ENCODE data around the gene DCUN1D4.

The DCUN1D4 gene

DNA sequence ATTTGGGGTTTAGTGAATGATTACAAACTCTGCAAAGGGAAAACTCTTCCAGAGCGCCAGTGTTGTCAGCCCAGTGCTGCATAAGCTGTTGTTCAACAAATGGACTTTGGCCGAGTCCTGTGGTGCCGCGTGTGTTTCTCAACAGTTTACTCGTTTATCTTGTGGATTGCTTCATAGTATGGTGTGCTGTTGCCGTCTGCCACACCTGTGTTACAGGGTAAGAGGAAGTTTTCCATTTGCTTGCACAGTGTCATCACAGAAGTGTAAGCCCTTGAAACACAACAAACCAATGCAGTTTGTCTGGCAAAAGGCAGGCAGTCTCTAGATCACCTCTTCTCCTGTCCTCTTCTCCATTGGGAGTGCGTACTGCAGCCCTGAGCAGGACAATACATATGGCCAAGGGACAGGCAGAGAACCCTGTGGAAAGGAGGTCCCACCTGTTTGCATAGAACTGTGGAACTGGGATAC lies 66.3 kb downstream of the DCUN1D4 start:
- no peaks in the 10 kb centered on the region for H3K4me1 ChIP-seq
- H3K9me3 ChIP-seq (ENCODE audit: control insufficient read depth, low read length) = no peaks in the 10 kb centered on the region
- H3K9ac ChIP-seq = no peak overlapping the region
- no peak overlapping the region for H3K4me2 ChIP-seq (ENCODE audit: low read length)
- no peaks in the 10 kb centered on the region for H3K79me2 ChIP-seq
- no peak overlapping the region for H2AFZ ChIP-seq
- H3K27ac ChIP-seq = no peak overlapping the region
- no peak overlapping the region for H3K4me3 ChIP-seq (ENCODE audit: low read depth, low read length)
- H3K36me3 ChIP-seq (ENCODE audit: control insufficient read depth, insufficient read depth, low read length) = no peaks in the 10 kb centered on the region
- no peaks in the 10 kb centered on the region for H3K27me3 ChIP-seq (ENCODE audit: control insufficient read depth, insufficient read depth, low read length)
- TF ChIP-seq, protein P1, sequence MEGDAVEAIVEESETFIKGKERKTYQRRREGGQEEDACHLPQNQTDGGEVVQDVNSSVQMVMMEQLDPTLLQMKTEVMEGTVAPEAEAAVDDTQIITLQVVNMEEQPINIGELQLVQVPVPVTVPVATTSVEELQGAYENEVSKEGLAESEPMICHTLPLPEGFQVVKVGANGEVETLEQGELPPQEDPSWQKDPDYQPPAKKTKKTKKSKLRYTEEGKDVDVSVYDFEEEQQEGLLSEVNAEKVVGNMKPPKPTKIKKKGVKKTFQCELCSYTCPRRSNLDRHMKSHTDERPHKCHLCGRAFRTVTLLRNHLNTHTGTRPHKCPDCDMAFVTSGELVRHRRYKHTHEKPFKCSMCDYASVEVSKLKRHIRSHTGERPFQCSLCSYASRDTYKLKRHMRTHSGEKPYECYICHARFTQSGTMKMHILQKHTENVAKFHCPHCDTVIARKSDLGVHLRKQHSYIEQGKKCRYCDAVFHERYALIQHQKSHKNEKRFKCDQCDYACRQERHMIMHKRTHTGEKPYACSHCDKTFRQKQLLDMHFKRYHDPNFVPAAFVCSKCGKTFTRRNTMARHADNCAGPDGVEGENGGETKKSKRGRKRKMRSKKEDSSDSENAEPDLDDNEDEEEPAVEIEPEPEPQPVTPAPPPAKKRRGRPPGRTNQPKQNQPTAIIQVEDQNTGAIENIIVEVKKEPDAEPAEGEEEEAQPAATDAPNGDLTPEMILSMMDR (IDR thresholded peaks at IDR 0.05) = no peak

DNA sequence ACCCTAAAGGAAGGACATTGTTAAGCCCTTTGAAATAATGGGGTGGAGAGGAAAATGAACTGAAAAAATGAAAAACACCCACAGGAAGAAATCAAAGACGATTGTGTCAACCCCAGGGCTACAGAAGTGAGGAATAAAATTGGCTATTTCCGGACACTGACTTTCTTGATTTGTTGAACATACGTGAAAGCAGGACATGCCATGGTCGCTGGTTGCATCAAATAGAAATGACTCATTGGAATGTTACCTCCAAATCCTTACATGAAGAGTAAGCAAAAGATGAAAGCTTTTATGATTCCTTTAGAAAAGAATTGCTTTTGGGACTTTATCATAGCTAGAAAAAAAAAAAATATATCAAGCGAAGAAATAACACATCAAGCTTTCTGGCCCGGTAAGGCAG lies 75.3 kb downstream of the DCUN1D4 start:
- Histone ChIP-seq H3K9me3 (ENCODE audit: control insufficient read depth, low read length) (no peaks in the 10 kb centered on the region), H2AFZ (no peak overlapping the region), H3K79me2 (no peaks in the 10 kb centered on the region), H3K36me3 (ENCODE audit: control insufficient read depth, insufficient read depth, low read length) (no peaks in the 10 kb centered on the region), H3K4me2 (ENCODE audit: low read length) (no peak overlapping the region), H3K4me3 (ENCODE audit: low read depth, low read length) (no peak overlapping the region), H3K27ac (no peak overlapping the region), H3K4me1 (no peaks in the 10 kb centered on the region), H3K9ac (no peak overlapping the region), H3K27me3 (ENCODE audit: control insufficient read depth, insufficient read depth, low read length) (no peaks in the 10 kb centered on the region)
- TF ChIP-seq, protein P1 (IDR thresholded peaks at IDR 0.05) = no peak

DNA sequence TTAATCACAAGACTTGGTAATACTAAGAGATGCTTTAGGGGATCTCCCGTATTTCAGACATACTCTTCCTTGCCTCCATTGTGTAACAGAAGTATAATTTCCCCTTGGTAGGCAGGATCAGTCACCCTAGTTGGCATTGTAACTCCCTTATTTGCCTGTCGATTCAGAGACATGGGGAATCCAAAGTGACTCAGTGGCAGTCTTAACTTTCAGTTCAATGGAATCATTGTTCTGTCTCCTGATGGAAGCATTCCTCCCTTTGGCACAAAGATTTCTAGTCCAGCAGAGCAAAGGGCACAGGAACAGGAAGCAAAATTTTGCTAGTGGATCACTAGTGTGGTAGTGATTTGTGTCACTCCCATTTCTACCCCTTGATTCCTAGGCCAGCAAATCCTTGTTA lies 80.4 kb downstream of the DCUN1D4 start:
- TF ChIP-seq, protein P1 (IDR thresholded peaks at IDR 0.05) = no peak
- H3K4me1 ChIP-seq = no peaks in the 10 kb centered on the region
- H3K9me3 ChIP-seq (ENCODE audit: control insufficient read depth, low read length) = no peaks in the 10 kb centered on the region
- H3K79me2 ChIP-seq = no peaks in the 10 kb centered on the region
- no peaks in the 10 kb centered on the region for H3K27me3 ChIP-seq (ENCODE audit: control insufficient read depth, insufficient read depth, low read length)
- no peak overlapping the region for H3K4me3 ChIP-seq (ENCODE audit: low read depth, low read length)
- no peak overlapping the region for H3K9ac ChIP-seq
- no peak overlapping the region for H2AFZ ChIP-seq
- no peaks in the 10 kb centered on the region for H3K36me3 ChIP-seq (ENCODE audit: control insufficient read depth, insufficient read depth, low read length)
- no peak overlapping the region for H3K4me2 ChIP-seq (ENCODE audit: low read length)
- no peak overlapping the region for H3K27ac ChIP-seq

DNA sequence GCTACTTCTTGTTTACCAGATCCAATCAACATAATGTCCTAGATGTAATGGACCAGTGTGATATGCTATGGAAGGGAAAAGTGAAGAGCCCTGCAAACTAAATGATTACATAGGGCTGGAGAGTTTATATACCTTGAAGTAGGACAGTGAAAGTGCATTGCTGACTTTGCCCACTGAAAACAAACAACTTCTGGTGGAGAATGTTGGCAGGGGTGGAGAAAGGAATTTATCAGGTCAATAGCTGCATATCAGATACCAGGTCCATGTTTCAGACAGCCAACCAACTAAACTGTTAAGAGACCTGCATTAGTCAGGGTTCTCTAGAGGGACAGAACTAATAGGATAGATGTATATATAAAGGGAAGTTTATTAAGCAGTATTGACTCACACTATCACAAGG lies 82.4 kb downstream of the DCUN1D4 start:
- Histone ChIP-seq H3K4me3 (ENCODE audit: low read depth, low read length) (no peak overlapping the region), H3K9ac (no peak overlapping the region), H3K9me3 (ENCODE audit: control insufficient read depth, low read length) (no peaks in the 10 kb centered on the region), H3K27ac (no peak overlapping the region), H3K36me3 (ENCODE audit: control insufficient read depth, insufficient read depth, low read length) (no peaks in the 10 kb centered on the region), H3K4me1 (no peaks in the 10 kb centered on the region), H3K79me2 (no peaks in the 10 kb centered on the region), H3K27me3 (ENCODE audit: control insufficient read depth, insufficient read depth, low read length) (no peaks in the 10 kb centered on the region), H2AFZ (no peak overlapping the region), H3K4me2 (ENCODE audit: low read length) (no peak overlapping the region)
- TF ChIP-seq, protein P1 (IDR thresholded peaks at IDR 0.05) = no peak

DNA sequence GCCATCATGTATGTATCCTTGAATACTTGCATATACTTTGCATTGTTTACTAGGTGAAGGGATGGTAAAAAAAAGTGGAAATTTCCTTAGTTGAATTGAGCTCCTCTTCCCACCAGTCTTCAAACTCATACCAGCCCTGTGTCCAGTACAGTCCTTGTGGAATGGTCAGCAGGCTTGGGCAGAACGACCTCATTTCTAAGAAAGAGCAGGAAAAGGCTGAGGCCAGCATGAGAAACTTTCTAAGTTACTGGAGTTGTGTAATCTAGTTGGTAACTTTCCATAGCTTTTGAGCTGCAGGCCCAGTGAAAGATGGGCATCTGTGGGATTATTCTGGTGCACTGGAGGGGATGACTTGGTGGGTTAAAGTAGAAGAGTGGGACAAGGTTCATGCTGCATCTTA lies 87.6 kb downstream of the DCUN1D4 start:
- H3K36me3 ChIP-seq (ENCODE audit: control insufficient read depth, insufficient read depth, low read length) = no peaks in the 10 kb centered on the region
- no peaks in the 10 kb centered on the region for H3K9me3 ChIP-seq (ENCODE audit: control insufficient read depth, low read length)
- no peak overlapping the region for H3K27ac ChIP-seq
- no peaks in the 10 kb centered on the region for H3K79me2 ChIP-seq
- TF ChIP-seq, protein P1 (IDR thresholded peaks at IDR 0.05) = no peak
- H3K4me1 ChIP-seq = no peaks in the 10 kb centered on the region
- H3K9ac ChIP-seq = no peak overlapping the region
- no peak overlapping the region for H3K4me2 ChIP-seq (ENCODE audit: low read length)
- H2AFZ ChIP-seq = no peak overlapping the region
- no peaks in the 10 kb centered on the region for H3K27me3 ChIP-seq (ENCODE audit: control insufficient read depth, insufficient read depth, low read length)
- H3K4me3 ChIP-seq (ENCODE audit: low read depth, low read length) = no peak overlapping the region
